ENCODE measurements around the gene SURF1.

Gene SURF1

GRCh38 chr9:133315997-133316396 lies 40.3 kb downstream of the SURF1 start:
- no peak for DNase-seq
- Histone ChIP-seq H3K4me1 (no peaks in the 10 kb centered on the region), H3K27me3 (no peaks in the 10 kb centered on the region), H3K4me3 (no peak overlapping the region), H3K9me3 (no peaks in the 10 kb centered on the region), H3K27ac (no peak overlapping the region), H3K36me3 (no peaks in the 10 kb centered on the region)
- no peak for TF ChIP-seq CTCF (IDR thresholded peaks at IDR 0.05)
- intact Hi-C loops (cut with DNase I; ENCODE audit: low total_unique reads), result no loop called here

GRCh38 chr9:133309608-133310007 lies 46.7 kb downstream of the SURF1 start:
- no peak for TF ChIP-seq CTCF (IDR thresholded peaks at IDR 0.05)
- Histone ChIP-seq H3K4me1 (no peaks in the 10 kb centered on the region), H3K36me3 (no peaks in the 10 kb centered on the region), H3K4me3 (no peak overlapping the region), H3K9me3 (no peaks in the 10 kb centered on the region), H3K27ac (no peak overlapping the region), H3K27me3 (peaks cover 0 to 20% of the 10 kb centered on the region in 2 donors)
- intact Hi-C loops (cut with DNase I; ENCODE audit: low total_unique reads), result no loop called here
- DNase-seq, result no peak

GRCh38 chr9:133307301-133307700 lies 49.0 kb downstream of the SURF1 start:
- peaks cover 0 to 40% of the 10 kb centered on the region in 2 donors for H3K27me3 ChIP-seq
- no peaks in the 10 kb centered on the region for H3K4me1 ChIP-seq

GRCh38 chr9:133306242-133307204 lies 49.8 kb downstream of the SURF1 start:
- no peak for TF ChIP-seq CTCF (IDR thresholded peaks at IDR 0.05)
- Histone ChIP-seq H3K9me3 (no peaks in the 10 kb centered on the region), H3K4me1 (no peaks in the 10 kb centered on the region), H3K4me3 (no peak overlapping the region), H3K27me3 (peaks cover 0 to 41% of the 10 kb centered on the region in 2 donors), H3K27ac (no peak overlapping the region), H3K36me3 (no peaks in the 10 kb centered on the region)
- intact Hi-C loops (cut with DNase I; ENCODE audit: low total_unique reads), result no loop called here
- DNase-seq, result no peak

More at GRCh38 chr9:133307301-133307700, 49.0 kb downstream of the SURF1 start:
- Histone ChIP-seq H3K27ac (no peak overlapping the region), H3K36me3 (no peaks in the 10 kb centered on the region), H3K4me3 (no peak overlapping the region), H3K9me3 (no peaks in the 10 kb centered on the region)
- intact Hi-C loops (cut with DNase I; ENCODE audit: low total_unique reads), result no loop called here
- TF ChIP-seq CTCF (IDR thresholded peaks at IDR 0.05), result no peak
- DNase-seq, result no peak

- DNase-seq, result no peak
- intact Hi-C loops (cut with DNase I; ENCODE audit: low total_unique reads), result no loop called here
- Histone ChIP-seq H3K36me3 (no peaks in the 10 kb centered on the region), H3K4me1 (no peaks in the 10 kb centered on the region), H3K27ac (no peak overlapping the region), H3K27me3 (peaks cover 0 to 45% of the 10 kb centered on the region in 2 donors), H3K4me3 (no peak overlapping the region), H3K9me3 (no peaks in the 10 kb centered on the region)
- no peak for TF ChIP-seq CTCF (IDR thresholded peaks at IDR 0.05)
These were observed 50.6 kb downstream of the SURF1 start for GRCh38 chr9:133305731-133306130.

Data from tibial artery (tissue), 4 donors.